Activated CD4-positive, alpha-beta T cell treated with anti-CD3 and anti-CD28 coated beads, Interleukin-2, Interleukin-6, amounts not matched to agents 100 ng/mL and 50 ng/mL, durations not matched to agents 16 hours and 8 hours (primary cell): Measurements from ENCODE around the gene GSTA5.
"Not testable (repeated sequence)": the region's sequence is repeated elsewhere in the genome, so short reads cannot be mapped to it uniquely, and the experiment has no call there.

Experiments used
- DNase-seq: peaks from one replicate; pipeline ENCODE4 v3.0.0-alpha.2; 2020

The GSTA5 gene

DNA sequence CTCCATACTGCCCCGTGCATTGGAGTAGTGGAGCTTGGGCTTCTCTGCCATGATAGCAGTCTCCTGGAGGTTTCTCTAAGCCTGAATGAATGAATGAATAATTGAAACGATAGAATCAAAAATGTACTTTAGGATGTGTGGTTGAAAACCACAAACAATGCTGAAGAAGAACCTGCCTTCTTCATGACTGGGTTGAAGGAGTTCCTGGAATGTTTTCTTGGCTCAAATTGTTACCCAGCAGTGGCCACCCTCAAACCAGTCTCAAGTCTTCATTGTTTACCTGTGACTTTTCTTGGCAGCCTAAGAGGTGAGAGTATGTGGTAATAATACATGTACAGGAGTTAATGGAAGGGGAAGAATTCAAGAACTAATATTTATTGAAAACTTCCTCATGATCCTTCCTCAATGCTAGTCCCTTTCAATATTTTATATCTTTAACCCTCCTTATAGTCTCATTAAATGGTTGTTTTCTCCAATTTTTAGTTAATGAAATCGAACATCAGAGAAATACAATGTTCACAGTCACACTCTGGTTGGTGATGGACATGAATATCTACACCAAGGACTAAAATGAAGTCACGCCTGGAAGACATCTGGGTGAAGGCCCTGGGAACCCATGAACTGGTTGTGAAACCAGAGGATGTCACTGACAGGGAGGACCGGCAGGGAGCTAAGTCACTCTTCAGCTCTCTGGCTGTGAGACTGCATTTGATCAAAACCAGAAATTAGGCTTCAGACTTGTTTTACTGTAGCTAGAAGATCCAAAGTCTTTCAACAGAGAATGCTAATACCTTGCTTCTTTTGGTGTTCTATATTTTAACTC lies at the start of gene GSTA5:
GSTA5 (minus strand) TSS at position 51 of the 823 bp plus-strand sequence.
- no peak for DNase-seq

DNA sequence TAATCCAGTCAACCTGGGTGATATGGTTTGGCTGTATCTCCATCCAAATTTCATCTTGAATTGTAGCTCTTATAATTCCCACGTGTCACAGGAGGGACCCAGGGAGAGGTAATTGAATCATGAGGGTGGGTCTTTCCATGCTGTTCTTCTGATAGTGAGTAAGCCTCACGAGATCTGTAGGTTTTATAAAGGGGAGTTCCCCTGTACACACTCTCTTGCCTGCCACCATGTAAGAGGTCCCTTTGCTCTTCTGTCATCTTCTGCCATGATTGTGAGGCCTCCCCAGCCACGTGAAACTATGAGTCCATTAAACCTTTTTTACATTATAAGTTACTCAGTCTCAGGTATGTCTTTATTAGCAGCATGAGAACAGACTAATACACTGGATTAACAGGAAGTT lies 49.4 kb upstream of the GSTA5 start:
- no peak for DNase-seq

DNA sequence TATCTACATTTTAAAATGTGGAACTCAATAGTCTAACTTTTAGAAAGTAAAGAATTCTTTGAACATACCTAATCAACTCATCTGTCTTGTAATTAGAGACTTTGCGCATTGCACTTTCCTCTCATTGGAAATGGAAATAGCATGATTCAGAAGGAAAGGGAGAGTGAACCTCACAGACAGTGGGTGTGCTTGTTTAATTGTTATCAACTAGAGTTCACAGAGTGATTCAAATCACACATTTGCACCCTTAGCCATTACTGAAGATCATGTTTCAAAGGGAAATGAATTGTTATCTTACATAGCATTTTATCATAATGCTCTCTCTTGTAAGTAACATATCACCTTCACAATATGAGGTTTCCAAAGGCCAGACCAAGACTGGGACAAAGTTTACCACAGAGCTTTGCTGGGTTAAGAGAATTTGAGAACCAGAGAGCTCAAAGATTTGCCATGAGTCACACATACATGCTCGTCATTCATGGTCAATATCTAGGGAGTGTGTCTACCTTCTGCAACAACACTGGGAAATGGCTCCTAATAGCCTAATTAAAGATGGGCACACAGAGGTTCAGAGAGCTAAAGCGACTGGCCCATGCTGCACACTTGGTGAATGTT lies 47.4 kb upstream of the GSTA5 start:
- no peak for DNase-seq

DNA sequence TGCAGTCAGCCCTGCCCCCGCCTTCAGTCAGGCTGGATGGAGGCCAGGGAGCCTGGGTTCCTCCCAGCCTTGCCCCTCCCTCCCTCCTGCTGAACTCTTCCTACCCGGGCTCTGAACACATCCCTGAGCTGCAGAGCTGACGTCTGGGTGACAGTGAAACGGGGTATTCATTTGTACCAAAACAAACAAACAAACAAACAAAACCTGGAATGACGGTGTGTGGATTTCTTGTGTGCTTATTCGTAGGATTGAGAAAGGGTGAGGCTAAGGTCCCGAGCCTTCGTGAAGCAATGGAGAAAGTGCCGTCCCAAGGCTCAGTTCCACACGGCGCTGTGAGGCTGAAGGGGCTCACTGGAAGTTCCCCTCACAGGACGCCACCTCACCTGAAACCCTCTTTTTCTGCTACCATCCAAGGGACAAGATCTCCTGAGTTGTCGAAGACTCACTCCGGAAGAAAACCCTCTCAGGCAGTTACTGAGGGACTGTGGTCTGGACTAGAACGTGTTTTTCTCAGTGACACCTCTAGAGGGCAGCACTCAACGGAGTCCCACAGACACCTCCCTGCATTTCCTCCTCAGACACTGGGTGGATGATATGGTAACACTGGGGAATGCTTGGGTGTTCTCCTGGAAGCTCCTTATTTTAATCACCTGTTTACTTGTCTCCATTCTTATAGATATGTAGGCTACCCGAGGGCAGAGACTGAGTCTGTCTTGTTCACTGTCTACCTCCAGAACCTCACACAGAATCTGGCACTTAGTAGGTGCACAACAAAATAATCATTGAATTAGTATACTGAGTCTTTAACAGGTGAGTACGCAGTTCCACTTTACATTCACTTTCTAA lies 41.6 kb upstream of the GSTA5 start:
- DNase-seq = peak; percentile 83

- no peak for DNase-seq
These were observed 41.0 kb upstream of the GSTA5 start for GRCh38 chr6:52881662-52881995.

DNA sequence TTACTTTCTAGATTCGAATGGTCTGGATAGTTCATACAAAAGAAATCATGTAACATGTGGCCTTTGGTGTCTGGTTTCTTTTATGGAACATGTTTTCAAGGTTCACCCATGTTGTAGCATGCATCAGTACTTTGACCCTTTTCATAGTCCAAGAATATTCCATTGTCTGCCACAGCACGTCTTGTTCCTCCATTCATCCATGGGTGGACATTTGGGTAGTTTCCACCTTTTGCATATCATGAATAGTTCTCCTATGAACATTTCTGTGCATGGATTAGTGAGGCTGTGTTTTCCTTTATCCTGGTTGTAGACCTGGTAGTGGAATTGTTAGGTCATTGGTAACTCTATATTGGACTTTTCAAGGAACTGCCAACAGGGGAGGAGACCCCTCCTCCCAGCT lies 37.2 kb upstream of the GSTA5 start:
- DNase-seq = no peak

DNA sequence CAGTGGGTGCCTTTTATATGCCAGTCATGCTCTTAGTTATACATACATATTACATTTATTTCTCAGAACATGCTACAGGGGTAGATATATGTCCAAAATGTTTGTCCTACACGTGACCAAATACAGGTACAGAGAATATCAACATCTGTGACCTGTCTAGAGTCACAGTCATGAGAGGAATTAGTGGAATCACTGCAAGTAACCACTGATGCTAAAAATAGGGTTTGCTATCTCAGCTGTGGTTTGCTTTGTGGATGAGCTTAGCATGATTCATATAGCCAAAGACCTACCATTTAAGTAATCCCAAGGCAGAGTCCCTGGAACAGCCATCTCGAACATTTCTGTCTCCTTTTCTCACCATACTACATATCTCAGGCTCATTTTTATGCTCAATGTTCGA lies 36.6 kb upstream of the GSTA5 start:
- DNase-seq = peak; percentile 5

DNA sequence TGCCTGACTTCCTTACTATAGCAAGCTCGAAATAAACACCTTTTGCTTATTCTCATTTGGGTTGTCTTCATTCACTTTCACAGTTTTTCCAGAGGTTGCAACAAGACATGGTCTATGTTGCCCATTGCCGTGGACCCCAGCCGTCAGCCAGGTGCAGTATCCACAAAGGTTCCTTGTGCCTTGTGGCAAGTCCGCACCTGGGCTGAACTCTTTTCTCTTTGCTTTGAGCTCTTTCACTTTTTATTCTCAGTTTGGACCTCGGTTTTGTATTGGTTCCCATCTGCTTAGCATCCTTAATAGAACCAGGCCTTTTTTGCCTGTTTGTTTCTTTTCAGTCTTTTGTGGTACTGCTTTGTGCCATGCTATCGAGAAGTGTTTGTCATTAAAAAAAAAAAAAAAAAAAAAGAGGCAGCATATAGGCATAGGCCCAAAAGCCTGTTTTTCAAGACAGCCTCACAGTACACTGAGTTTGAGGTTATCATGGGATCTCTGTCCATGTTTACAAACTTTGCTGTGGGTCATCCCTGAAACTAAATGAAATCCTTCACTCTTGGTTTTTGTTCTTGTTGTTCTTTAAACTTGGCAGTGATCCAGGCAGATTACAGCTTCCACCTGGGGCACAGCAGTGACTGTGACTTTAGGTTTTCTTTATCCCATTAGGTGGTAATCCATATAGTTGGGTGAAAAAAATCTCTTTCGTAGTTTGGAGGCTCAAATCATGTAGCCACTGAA lies 35.6 kb upstream of the GSTA5 start:
- no peak for DNase-seq

- no peak for DNase-seq
These were observed 31.4 kb upstream of the GSTA5 start for GRCh38 chr6:52872031-52872430.

GRCh38 chr6:52871621-52872020 lies 31.0 kb upstream of the GSTA5 start:
- no peak for DNase-seq

DNA sequence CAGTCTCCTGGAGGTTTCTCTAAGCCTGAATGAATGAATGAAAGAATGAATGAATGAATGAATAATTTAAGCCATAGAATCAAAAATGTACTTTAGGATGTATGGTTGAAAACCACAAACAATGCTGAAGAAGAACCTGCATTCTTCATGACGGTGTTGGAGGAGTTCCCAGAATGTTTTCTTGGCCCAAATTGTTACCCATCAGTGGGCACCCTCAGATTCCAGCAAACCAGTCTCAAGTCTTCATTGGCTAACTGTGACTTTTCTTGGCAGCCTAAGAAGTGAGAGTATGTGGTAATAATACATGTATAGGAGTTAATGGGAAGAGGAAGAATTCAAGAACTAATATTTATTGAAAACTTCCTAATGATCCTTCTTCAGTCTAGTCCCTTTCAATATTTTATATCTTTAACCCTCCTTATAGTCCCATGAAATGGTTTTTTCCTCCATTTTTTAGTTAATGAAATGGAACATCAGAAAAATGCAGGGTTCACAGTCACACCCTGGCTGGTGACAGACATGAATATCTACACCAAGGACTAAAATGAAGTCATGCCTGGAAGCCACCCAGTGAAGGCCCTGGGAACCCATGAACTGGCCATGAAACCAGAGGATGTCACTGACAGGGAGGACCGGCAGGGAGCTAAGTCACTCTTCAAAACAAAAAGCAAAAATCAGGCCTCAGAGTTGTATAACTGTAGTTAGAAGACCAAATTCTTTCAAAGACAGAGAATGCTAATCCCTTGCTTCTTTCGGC lies 29.9 kb upstream of the GSTA5 start:
- DNase-seq = not testable (repeated sequence)

DNA sequence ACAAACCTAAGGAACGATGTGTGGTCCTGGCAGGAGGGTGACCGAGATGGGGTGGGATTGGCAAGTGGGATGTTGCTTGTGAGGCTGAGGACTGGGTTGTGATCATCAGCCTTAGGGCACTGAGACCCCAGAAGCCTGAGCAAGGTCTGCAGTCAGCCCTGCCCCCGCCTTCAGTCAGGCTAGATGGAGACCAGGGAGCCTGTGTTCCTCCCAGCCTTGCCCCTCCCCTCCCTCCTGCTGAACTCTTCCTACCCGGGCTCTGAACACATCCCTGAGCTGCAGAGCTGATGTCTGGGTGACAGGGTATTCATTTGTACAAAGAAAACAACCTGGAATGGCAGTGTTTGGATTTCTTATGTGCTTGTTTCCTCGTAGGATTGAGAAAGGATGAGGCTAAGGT lies 28.3 kb upstream of the GSTA5 start:
- DNase-seq = not testable (repeated sequence)

DNA sequence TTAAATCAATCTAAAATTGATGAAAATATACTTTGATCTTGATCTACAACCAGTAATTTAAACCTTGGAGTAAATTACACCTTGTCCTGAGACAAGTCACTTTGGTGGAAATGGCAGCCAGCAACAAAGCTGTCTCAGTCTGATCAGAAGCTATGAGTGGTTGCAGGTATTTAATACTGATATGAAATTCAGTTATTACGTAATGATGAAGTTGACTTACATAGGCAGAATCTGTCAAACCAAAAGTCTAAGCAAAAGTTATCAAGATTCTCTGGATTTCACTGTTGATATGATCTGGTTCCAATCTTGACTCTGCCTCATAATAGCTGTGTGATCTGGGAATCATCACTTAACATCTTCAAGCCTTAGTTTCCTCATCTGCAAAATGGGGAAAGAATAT lies 27.6 kb upstream of the GSTA5 start:
- no peak for DNase-seq

DNA sequence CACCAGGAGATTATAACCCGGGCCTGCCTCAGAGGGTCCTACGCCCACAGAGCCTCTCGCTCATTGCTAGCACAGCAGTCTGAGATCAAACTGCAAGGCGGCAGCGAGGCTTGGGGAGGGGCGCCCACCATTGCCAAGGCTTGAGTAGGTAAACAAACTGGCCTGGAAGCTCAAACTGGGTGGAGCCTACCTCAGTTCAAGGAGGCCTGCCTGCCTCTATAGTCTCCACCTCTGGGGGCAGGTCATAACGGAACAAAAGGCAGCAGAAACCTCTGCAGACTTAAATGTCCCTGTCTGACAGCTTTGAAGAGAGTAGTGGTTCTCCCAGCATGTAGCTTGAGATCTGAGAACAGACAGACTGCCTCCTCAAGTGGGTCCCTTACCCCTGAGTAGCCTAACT lies 20.5 kb upstream of the GSTA5 start:
- not testable (repeated sequence) for DNase-seq

DNA sequence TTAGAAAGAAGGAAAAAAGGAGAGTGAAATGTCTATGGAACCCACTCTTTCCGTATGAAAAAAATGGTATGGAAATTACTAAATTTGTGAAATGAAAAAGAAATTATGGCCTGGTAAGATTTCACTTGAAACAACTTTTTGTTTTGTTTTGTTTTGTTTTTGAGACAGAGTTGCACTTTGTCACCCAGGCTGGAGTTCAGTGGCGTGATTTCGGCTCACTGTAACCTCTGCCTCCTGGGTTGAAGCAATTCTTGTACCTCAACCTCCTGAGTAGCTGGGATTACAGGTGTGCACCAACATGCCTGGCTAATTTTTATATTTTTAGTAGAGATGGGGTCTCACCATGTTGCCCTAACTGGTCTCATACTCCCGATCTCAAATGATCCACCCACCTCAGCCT lies 17.8 kb upstream of the GSTA5 start:
- no peak for DNase-seq

DNA sequence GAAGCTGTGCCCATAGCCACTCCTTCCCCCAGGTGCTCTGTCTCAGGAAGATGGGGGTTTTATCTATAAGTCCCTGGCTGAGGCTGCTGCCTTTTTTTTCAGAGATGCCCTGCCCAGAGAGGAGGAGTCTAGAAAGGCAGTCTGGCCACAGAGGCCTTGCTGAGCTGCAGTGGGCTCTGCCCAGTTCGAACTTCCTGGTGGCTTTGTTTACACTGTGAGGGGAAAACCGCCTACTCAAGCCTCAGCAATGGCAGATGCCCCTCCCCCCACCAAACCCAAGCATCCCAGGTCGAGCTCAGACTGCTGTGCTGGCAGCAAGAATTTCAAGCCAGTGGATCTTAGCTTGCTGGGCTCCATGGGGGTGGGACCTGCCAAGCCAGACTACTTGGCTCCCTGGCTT lies 15.5 kb upstream of the GSTA5 start:
- DNase-seq = not testable (repeated sequence)

DNA sequence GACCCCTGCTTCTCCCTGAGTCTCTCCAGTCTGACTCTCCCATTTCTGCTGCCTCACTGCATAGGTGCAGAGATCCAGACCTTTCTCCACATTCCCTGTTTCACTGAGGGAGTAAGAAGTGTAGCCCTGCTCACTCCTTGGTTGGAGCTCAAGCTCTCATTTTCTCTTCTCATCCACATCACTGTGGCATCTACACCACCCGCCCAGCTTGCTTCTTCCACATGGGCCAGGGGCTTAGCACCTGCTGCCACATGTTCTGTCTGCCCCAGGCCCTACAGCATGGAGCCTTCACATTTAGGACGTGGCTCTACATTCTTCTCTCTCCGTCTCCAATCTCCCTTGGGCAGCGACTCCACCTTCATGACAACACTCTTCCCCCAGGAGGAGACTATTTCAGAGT lies 8.5 kb upstream of the GSTA5 start:
- no peak for DNase-seq

DNA sequence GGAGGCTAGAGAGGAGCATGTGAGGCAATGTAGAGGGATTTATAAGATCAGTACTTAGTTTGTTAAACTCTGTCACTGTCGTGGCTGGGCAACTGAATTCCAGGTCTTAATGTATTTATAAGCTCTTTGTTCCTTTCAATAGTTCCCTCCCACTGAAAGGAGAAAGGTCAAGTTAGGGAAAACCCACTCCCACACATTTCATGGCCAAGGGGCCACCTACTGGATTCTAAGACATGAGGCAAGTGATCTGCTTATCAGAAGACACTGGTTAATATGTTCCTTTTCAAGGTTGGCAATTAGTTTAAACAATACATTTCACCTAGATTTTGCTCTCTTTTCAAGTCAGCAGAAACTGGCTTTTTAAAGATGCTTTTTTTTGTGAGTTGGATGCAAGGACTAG lies 5.4 kb upstream of the GSTA5 start:
- no peak for DNase-seq

DNA sequence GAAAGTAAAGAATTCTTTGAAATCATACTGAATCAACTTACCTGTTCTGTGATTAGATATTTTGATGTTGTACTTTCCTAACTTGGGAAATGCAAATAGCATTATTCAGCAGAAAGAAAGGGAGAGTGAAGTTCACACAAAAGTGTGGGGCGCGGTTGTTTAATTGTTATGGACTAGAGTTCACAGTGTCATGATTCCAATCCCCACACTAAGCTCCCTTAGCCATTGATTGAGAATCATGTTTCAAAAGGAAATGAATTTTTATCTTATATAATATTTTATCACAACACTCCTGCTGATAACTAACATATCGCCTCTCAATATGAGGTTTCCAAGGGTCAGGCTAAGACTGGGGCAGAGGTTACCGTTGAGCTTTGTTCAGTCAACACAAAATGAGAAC lies 3.0 kb upstream of the GSTA5 start:
- no peak for DNase-seq

- DNase-seq = peak; percentile 59
These were observed 1.2 kb downstream of the GSTA5 start for GRCh38 chr6:52839124-52840055.

GRCh38 chr6:52834481-52834880 lies 6.1 kb downstream of the GSTA5 start:
- no peak for DNase-seq
